Transverse colon (tissue), 4 donors: ENCODE measurements around the gene MEX3B.

Source experiments
- POLR2A ChIP-seq: fragments of 450-650 bp; IDR thresholded peaks from one replicate; pipeline ENCODE4 v1.6.1; 2016; ENCODE audit warnings: antibody characterized with exemption, mild to moderate bottlenecking, moderate library complexity
- POLR2AphosphoS5 ChIP-seq, 3 donors: sonication (generic); formaldehyde crosslinking; IDR thresholded peaks; one replicate each; pipeline ENCODE4 v1.6.1; 2016; ENCODE audit warnings: antibody characterized with exemption in 3 of 3
- TF ChIP-seq, protein P1 (sequence below), 5 experiments: fragments of 200-600 bp in 3 of 5; fragments of 450-650 bp in 2 of 5; sonication (generic) in 3 of 5; IDR thresholded peaks; 1 replicate in 2 of 5; 2 replicates in 3 of 5; pipeline ENCODE4 v1.5.1; 2016 to 2017; ENCODE audit warnings: antibody characterized with exemption in 5 of 5, inconsistent platforms in 3 of 5, mild to moderate bottlenecking in 2 of 5, moderate library complexity in 1 of 5

- TF ChIP-seq, protein P1, sequence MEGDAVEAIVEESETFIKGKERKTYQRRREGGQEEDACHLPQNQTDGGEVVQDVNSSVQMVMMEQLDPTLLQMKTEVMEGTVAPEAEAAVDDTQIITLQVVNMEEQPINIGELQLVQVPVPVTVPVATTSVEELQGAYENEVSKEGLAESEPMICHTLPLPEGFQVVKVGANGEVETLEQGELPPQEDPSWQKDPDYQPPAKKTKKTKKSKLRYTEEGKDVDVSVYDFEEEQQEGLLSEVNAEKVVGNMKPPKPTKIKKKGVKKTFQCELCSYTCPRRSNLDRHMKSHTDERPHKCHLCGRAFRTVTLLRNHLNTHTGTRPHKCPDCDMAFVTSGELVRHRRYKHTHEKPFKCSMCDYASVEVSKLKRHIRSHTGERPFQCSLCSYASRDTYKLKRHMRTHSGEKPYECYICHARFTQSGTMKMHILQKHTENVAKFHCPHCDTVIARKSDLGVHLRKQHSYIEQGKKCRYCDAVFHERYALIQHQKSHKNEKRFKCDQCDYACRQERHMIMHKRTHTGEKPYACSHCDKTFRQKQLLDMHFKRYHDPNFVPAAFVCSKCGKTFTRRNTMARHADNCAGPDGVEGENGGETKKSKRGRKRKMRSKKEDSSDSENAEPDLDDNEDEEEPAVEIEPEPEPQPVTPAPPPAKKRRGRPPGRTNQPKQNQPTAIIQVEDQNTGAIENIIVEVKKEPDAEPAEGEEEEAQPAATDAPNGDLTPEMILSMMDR (IDR thresholded peaks at IDR 0.05), result no peak
- no peak for TF ChIP-seq POLR2A
- no peak for TF ChIP-seq POLR2AphosphoS5 (IDR thresholded peaks at IDR 0.05)
These were observed 5.8 kb upstream of the MEX3B start for GRCh38 chr15:82051664-82052063.
